DMS153 treated with DMSO at 0.1 percent for 48 hours (cell line): ENCODE measurements around the gene GPR173.

Experiments used
- DNase-seq: peaks from one replicate; lab custom pipeline; 2025; ENCODE audit not compliant: unreplicated experiment; lab: John Stamatoyannopoulos, UW

Gene GPR173

DNA sequence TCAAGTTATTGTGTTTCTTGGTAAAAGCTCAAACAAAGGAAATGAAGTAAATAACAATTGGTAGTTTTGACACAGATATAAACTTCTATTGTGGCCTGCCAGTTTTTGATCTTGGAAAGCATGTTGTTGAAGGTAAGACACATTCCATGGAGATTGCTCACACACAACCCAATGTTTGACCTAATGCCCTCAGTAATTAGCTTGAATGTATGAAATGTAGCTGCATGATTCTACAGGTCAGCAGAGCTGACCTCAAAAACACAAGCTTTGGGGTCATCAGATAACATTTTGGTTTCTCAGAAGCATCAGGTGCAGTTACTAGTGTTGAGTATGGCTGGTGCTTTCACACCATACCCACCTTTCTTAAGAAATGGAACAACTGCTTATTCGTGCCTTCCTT, 16.5 kb downstream of the GPR173 start:
- DNase-seq = no peak

DNA sequence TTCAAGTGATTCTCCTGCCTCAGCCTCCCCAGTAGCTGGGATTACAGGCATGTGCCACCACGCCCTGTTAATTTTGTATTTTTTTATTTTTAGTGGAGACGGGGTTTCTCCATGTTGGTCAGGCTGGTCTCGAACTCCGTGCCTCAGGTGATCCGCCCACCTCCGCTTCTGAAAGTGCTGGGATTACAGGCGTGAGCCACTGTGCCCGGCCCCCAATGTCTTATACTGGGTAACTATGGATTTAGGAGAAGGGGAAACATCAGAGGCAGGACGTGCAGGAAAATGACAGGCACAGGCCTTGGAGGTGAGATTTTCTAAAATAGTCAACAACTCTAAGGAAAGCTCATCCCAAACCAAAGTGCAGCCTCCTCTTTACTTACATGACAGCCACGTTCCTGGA, 22.5 kb downstream of the GPR173 start:
- no peak for DNase-seq

DNA sequence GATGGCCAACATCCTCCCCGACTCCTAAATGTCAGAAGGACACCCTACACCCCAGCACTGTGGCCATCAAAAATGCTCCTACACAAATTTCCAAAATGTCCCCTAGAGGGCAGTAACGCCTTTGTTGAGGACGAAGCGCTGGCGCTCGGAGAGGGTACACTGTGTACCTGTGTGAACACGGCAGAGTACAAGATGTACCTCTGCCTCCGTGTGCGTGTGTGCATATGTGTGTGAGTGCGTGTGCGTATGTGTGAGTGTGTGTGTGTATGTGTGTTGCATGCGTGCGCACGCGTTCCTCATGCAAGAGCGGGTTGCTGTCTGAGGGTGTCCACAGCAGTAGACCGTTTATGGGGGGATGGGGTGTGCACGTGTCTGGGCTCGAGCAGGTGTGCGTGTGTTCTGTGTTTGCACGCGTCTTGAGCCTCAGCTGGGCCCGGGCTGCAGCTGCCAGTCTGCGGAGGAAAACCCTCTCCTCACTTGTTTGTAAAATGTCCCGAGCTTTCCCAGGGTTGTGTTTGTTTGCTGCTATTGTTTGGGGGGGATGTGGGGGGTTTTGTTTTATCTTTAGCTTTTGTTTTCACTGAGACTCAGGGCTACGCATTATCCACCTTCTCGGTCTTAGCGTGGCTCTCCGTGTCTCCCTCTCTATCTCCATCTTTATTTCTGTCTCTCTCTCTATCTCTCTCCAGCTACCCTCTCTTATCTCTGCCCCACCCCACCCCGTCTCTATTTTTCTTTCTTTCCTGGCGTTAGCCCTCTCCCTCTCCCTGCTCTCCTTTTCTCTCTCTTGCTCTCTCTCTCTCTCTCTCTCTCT, 23.2 kb downstream of the GPR173 start:
- peak; percentile 37 for DNase-seq

DNA sequence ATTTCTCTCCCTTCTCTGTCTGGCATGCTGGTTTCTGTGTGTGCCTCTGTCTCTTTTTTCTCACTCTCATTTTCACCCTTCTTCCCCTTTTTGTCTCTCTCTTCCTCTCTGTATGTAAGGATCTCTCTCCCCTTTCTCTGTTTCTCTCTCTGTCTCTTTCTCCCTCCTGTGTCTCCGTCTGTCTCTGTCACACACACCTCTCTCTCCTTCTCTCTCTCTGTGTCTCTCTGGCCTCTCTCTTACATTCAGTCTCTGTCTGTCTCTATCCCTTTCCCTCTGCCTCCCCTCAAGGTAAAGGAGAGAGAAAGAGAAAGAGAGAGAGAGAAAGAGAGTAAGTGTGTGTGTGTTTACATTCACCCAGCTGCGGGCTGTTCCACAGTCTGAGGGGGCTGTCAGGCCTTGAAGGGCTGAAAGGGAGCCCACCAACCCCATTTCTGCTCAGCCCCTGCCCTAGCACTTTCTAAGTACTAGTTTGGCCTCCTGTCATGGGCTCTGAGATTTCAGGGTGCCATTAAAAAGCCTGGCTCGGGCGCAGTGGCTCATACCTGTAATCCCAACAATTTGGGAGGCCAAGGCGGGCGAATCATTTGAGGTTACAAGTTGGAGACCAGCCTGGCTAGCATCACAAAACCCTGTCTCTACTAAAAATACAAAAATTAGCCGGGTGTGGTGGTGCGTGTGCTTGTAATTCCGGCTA, 24.0 kb downstream of the GPR173 start:
- DNase-seq = no peak

DNA sequence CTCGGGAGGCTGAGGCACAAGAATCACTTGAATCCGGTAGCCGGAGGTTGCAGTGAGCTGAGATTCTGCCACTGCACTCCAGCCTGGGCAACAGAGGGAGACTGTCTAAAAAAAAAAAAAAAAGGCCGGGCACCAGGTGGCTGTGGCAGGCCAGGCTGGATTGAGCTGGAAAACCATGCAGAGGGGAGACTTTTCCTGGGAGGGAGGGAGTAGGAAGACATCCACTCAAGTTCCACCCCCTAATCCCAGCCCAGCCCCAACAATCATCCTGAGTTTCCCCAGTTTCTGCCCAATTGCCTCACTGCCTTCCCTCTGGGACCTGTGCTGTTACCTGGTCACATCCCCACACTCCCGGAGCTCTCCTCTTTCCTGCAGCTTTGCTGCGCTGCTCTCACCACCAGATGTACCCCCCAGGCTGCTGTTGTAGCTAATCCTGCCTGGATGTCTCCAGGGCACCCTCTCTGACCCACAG, 24.6 kb downstream of the GPR173 start:
- no peak for DNase-seq

DNA sequence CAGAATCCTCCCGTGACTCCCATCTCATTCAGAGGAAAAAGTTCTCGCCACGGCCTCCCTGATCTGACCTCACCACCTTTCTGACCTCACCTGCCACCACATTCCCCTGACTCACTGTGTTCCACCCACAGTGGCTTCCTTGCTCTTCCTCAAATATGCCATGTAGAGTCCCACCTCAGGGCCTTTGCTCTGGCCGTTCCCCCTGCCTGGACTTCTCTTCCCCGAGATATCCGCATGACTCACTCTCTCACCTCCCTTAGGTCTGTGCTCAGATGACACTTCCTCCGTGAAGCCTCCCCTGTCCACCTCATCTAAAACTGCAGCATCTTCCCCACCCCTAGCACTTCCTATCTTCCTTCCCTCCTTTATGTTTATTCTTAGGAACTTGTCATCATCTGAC, 26.4 kb downstream of the GPR173 start:
- no peak for DNase-seq

DNA sequence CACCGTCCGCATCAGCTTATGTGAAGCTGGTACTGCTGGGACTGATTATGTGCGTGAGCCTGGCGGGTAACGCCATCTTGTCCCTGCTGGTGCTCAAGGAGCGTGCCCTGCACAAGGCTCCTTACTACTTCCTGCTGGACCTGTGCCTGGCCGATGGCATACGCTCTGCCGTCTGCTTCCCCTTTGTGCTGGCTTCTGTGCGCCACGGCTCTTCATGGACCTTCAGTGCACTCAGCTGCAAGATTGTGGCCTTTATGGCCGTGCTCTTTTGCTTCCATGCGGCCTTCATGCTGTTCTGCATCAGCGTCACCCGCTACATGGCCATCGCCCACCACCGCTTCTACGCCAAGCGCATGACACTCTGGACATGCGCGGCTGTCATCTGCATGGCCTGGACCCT, 28.1 kb downstream of the GPR173 start:
- DNase-seq = no peak

DNA sequence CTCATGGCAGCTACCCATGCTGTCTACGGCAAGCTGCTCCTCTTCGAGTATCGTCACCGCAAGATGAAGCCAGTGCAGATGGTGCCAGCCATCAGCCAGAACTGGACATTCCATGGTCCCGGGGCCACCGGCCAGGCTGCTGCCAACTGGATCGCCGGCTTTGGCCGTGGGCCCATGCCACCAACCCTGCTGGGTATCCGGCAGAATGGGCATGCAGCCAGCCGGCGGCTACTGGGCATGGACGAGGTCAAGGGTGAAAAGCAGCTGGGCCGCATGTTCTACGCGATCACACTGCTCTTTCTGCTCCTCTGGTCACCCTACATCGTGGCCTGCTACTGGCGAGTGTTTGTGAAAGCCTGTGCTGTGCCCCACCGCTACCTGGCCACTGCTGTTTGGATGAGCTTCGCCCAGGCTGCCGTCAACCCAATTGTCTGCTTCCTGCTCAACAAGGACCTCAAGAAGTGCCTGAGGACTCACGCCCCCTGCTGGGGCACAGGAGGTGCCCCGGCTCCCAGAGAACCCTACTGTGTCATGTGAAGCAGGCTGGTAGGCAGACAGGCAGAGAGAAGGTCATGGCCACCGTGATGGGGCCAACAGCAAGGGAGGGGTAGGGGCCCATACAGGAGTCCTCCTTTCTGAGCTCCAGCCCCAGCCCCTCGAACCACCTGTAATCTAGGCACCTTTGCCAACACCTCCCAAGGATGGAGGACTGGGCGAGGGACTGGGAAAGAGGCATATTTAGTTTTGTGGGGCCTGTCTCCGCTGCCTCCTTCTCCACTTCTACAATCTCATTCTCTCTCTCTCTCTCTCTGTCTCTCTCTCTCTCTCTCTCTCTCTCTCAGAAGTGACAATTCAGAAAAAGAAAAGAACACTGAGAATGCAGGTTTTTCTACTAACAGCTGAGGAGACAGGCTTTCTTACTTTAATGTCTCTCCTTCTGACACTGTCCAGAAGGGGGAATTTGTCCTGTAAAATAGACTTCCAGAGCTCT, 28.9 kb downstream of the GPR173 start:
- no peak for DNase-seq

DNA sequence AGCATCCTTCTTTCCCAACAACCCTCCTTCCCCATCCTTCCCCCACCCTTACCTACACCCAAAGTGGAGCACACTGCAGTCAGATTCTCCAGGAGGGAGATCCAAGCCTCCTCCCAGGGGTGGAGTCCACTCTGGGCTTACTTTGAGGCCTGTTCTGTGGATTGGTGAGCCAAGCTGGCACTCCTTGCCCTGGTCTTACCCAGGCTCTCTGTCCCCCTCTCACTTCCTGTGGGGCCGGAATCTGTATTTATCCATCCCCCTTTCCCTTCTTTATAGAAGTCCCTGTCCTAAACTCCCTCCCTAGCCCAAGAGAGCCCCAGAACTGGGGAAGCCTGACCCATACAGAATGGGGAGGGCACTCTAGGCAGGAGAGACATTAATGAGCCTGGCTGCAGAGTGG, 30.4 kb downstream of the GPR173 start:
- DNase-seq = no peak

DNA sequence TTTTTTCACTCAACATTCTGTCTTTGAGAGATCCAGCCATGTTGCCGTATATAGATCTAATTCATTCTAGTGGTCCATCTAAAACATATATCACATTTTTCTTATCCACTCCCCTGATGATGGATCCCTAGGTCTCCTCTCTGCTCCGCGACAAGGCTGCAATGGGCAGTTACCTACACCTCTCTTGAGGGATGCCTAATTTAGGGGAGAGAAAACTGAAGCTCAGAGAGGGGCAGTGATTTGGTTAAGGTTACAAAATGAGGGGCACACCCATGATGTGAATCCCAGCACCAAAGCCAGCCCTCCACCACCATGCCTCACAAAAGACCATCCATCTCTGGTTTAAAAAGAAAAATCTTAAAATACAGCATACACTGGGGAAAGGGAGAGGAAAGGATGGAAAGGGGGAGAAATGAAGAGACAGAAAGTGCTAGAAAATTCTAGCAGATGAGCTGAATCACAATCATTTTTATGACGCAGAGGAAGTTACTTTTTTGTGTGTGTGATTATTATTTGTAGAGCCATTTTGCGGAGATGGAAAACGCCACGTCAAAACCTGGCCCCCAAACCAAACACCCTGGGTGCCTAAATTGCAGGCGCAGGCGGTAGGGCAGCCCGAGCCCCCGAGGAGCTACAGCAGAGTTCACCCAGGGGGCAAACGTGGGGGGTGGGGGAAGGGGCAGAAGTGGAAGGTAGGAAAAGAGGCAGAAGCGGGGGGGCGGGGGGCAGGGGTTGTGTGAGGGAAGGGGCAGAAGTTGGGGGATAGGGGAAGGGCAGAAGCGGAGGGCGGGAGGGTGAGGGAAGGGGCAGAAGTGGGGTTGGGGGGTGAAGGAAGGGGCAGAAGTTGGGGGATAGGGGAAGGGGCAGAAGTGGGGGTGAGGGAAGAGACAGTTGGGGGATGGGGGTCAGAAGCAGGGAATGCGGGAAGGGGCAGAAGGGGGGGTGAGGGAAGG, 32.3 kb downstream of the GPR173 start:
- DNase-seq = no peak

DNA sequence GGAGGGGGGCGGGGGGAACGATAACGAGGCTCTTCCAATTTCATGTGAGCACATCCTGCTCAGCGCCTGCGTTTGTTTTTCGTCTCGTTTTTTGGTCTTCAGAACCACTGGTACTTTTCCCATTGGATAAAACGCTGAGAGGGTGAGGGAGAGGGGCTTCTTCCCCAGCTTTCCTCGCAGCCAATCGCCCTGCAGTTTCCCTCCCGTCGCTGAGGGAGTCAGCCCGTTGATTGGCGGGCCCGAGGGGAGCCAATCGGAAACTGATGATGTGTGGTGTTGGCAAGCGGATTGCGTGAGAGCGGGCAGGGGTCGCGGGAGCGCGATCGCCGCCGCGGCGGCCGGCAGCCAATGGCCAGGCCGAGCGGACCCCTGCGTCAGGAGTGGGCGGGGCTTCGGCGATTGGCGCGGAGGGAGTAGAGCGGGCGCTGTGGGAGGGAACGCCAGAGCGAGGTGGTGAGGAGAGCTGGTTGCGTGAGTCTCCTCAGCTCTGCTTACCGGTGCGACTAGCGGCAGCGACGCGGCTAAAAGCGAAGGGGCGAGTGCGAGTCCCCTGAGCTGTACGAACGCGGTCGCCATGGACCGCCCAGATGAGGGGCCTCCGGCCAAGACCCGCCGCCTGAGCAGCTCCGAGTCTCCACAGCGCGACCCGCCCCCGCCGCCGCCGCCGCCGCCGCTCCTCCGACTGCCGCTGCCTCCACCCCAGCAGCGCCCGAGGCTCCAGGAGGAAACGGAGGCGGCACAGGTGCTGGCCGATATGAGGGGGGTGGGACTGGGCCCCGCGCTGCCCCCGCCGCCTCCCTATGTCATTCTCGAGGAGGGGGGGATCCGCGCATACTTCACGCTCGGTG, 33.6 kb downstream of the GPR173 start, which contains the start of gene TSPYL2:
TSS of gene TSPYL2 (plus strand) at position 443 of the 848 bp plus-strand sequence. CDS start at position 575, 132 bp downstream.
- peak; percentile 88 for DNase-seq

DNA sequence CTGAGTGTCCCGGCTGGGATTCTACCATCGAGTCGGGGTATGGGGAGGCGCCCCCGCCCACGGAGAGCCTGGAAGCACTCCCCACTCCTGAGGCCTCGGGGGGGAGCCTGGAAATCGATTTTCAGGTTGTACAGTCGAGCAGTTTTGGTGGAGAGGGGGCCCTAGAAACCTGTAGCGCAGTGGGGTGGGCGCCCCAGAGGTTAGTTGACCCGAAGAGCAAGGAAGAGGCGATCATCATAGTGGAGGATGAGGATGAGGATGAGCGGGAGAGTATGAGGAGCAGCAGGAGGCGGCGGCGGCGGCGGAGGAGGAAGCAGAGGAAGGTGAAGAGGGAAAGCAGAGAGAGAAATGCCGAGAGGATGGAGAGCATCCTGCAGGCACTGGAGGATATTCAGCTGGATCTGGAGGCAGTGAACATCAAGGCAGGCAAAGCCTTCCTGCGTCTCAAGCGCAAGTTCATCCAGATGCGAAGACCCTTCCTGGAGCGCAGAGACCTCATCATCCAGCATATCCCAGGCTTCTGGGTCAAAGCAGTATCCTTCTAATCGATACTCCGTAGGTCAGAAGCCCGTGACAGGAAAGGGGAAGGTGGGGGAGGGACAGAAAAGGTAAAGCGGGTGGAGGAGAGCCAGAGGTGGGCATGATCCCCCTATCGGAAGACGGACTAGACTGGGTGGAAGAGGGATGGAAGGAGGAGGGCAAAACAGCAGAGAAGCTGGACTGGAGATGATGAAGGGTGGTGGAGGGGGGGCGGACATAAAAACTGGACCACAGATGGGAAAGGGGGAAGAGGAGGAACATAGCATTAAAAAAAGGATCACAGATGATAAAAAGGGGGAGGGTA, 34.4 kb downstream of the GPR173 start:
- DNase-seq = no peak

DNA sequence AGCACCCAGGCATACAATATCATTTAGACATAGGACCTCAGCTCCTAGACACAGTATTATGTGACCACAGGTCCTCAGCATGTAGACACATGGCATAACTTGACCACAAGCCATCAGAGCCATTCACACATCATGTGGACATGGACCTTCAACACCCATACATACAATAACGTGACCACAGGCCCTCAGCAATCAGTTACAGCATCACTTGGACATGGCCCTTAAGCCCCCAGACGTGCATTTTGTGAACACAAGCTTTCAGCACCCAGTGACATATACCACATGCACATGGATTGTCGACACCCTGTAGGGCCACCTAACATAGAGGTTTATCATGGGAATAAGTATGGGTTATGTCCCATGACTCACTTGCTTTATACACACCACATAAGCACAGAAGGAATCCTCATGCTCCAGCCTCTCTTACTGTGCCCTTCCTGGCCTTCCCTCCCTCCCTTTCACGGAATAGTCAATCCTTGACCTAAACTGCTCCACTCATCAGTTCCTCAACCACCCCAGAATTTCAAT, 35.5 kb downstream of the GPR173 start:
- no peak for DNase-seq

DNA sequence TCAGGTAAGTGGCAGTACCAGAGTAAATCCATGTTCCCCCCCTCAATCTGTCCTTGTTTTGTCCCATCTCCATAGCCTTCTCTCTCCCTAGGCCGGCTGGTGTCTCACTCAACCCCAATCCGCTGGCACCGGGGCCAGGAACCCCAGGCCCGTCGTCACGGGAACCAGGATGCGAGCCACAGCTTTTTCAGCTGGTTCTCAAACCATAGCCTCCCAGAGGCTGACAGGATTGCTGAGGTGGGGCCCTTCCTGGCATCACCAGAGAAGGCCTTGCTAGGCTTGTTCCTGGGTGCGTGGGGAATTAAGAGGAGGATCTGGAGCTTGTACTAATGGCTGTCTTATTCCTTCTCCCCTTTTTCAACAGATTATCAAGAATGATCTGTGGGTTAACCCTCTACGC, 36.3 kb downstream of the GPR173 start:
- no peak for DNase-seq

DNA sequence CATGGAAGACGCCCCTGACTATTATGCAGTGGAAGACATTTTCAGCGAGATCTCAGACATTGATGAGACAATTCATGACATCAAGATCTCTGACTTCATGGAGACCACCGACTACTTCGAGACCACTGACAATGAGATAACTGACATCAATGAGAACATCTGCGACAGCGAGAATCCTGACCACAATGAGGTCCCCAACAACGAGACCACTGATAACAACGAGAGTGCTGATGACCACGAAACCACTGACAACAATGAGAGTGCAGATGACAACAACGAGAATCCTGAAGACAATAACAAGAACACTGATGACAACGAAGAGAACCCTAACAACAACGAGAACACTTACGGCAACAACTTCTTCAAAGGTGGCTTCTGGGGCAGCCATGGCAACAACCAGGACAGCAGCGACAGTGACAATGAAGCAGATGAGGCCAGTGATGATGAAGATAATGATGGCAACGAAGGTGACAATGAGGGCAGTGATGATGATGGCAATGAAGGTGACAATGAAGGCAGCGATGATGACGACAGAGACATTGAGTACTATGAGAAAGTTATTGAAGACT, 37.2 kb downstream of the GPR173 start:
- DNase-seq = no peak

DNA sequence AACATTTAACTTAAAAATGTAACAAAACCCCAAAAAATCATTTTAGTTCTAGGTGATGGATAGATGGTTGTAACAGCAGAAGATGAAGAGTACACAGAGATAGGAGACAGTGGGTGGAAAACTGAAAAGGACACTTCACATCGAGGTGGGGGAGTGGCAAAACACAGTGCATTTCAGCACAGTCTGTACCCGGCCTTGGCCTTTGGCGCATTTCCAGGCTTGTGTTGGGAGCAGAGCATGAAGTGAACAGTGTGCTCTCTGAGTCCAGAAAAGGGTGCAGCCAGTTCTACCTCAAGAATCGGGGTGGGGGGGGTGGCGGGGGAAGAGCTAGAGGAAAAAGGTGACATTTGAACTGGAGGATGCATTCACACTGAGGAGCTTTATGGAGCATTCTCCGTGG, 37.9 kb downstream of the GPR173 start:
- no peak for DNase-seq

DNA sequence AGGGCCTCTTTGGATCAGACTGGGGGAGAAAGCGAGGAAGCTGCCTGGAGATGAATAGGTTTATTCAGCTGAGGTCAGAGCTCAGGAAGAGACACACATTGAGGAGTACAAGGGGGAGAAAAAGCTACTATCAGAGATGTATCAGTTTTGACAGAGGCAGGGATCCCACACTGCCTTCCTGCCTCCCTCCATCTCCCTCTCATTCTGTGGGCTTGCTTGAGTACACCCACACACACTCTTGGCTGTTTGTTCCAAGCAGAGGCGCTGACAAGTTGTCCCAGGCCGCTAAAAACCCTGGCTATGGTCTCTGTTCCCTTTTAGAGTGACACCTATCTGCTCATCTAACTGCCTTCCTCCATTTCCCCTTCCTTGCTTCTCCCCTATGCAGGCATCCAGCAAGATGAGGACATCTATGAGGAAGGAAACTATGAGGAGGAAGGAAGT, 38.8 kb downstream of the GPR173 start:
- DNase-seq = no peak
